ENCODE measurements around the gene DNAJC5G.

GRCh38 chr2:27306573-27307286 is 31.5 kb downstream of the DNAJC5G start:
- TF ChIP-seq CTCF (IDR thresholded peaks at IDR 0.05; ENCODE audit: insufficient read depth, low read depth, low read length), result no peak
- peak; percentile 85 for TF ChIP-seq EZH2 (IDR thresholded peaks at IDR 0.05; ENCODE audit: insufficient read depth, low read length)

All from astrocyte (in vitro differentiated cells and primary cell).